Measurements from ENCODE around the gene ACACB.

DNA sequence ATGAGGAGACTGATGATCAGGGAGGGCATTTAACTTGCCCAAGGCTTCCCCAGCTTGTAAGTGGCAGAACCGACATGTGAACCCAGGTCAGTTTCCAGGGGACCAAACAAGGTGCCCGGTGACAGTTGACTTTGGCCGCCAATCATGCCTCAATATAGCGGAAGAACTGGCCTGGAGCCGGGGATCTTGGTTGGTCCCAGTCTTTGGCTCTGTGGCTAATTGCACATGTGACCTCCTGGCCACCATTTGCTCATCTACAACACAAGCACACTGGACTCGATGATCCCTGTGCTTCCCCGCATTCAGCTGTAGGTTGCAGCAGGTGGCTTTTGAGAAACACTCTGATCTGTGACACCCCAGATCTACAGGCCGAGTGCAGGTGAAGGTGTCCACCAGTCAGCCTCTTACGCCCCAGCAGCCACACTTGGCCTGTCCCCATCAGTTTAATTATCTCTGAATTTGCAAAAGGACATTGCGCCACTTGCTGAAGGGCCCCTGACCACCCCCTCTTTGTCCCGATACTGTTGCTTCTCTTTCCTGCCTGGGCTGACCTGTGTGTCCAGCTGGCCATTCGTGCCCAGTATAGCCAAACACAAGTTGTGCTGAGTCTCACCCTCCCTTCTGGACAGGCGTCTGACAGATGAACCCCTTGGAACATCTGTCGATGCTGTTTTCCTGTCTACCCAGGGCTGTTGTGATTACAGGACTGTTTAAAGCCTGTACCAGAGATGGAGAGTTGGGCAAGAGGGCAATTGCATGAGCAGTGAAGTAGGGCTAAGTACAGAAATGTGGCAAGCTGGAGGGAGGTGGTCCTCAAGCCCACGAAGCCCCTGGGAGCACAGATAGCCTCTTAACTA is 14.1 kb downstream of the ACACB start:
- TF ChIP-seq GATA2 (IDR thresholded peaks at IDR 0.05; ENCODE audit: low read depth, low read length) (no peak), GATA3 (IDR thresholded peaks at IDR 0.05; ENCODE audit: low read depth, low read length) (no peak)

Data from SH-SY5Y (cell line).